ENCODE data around the gene EPS15.

EPS15 gene

GRCh38 chr1:51527144-51527543 is 8.1 kb upstream of the EPS15 start:
- H3K36me3 ChIP-seq = no peaks in the 10 kb centered on the region
- no peak for TF ChIP-seq Cebpa-rat (IDR thresholded peaks at IDR 0.05)
- no peak overlapping the region for H3K4me3 ChIP-seq
- no peak overlapping the region for H3K27ac ChIP-seq
- no peaks in the 10 kb centered on the region for H3K27me3 ChIP-seq
- H3K4me2 ChIP-seq = no peak overlapping the region
- H4K20me1 ChIP-seq = no peaks in the 10 kb centered on the region
- H3K9ac ChIP-seq = no peak overlapping the region
- no peaks in the 10 kb centered on the region for H3K4me1 ChIP-seq
- H3K9me3 ChIP-seq = no peaks in the 10 kb centered on the region

GRCh38 chr1:51526248-51526647 is 7.2 kb upstream of the EPS15 start:
- H3K36me3 ChIP-seq = no peaks in the 10 kb centered on the region
- no peak for TF ChIP-seq Cebpa-rat (IDR thresholded peaks at IDR 0.05)
- H3K9ac ChIP-seq = no peak overlapping the region
- H3K4me3 ChIP-seq = no peak overlapping the region
- no peak overlapping the region for H3K27ac ChIP-seq
- H3K9me3 ChIP-seq = no peaks in the 10 kb centered on the region
- no peaks in the 10 kb centered on the region for H3K4me1 ChIP-seq
- no peaks in the 10 kb centered on the region for H4K20me1 ChIP-seq
- H3K27me3 ChIP-seq = no peaks in the 10 kb centered on the region
- H3K4me2 ChIP-seq = no peak overlapping the region

- no peak overlapping the region for H3K4me2 ChIP-seq
- no peaks in the 10 kb centered on the region for H4K20me1 ChIP-seq
- no peak overlapping the region for H3K9ac ChIP-seq
- no peaks in the 10 kb centered on the region for H3K4me1 ChIP-seq
- H3K9me3 ChIP-seq = no peaks in the 10 kb centered on the region
- H3K4me3 ChIP-seq = no peak overlapping the region
- TF ChIP-seq Cebpa-rat (IDR thresholded peaks at IDR 0.05) = no peak
- no peak overlapping the region for H3K27ac ChIP-seq
- H3K36me3 ChIP-seq = no peaks in the 10 kb centered on the region
- H3K27me3 ChIP-seq = no peaks in the 10 kb centered on the region
Measured at GRCh38 chr1:51525295-51525694, 6.2 kb upstream of the EPS15 start.

GRCh38 chr1:51524817-51525216 is 5.8 kb upstream of the EPS15 start:
- H3K9me3 ChIP-seq = no peaks in the 10 kb centered on the region
- H3K27ac ChIP-seq = no peak overlapping the region
- H3K4me3 ChIP-seq = no peak overlapping the region
- no peaks in the 10 kb centered on the region for H3K4me1 ChIP-seq
- no peak overlapping the region for H3K9ac ChIP-seq
- no peak overlapping the region for H3K4me2 ChIP-seq
- H3K27me3 ChIP-seq = no peaks in the 10 kb centered on the region
- TF ChIP-seq Cebpa-rat (IDR thresholded peaks at IDR 0.05) = no peak
- no peaks in the 10 kb centered on the region for H3K36me3 ChIP-seq
- H4K20me1 ChIP-seq = no peaks in the 10 kb centered on the region

- Histone ChIP-seq H3K36me3 (no peaks in the 10 kb centered on the region), H3K4me1 (no peaks in the 10 kb centered on the region), H3K4me3 (no peak overlapping the region), H3K27me3 (no peaks in the 10 kb centered on the region), H3K9me3 (no peaks in the 10 kb centered on the region), H3K9ac (no peak overlapping the region), H3K4me2 (no peak overlapping the region), H4K20me1 (no peaks in the 10 kb centered on the region), H3K27ac (no peak overlapping the region)
- TF ChIP-seq Cebpa-rat (IDR thresholded peaks at IDR 0.05) = no peak
Measured at GRCh38 chr1:51523931-51524330, 4.9 kb upstream of the EPS15 start.

- Histone ChIP-seq H3K4me1 (peaks cover 23% of the 10 kb centered on the region), H3K4me3 (no peak overlapping the region), H3K9ac (no peak overlapping the region), H3K27me3 (no peaks in the 10 kb centered on the region), H3K27ac (no peak overlapping the region), H3K4me2 (no peak overlapping the region), H3K9me3 (no peaks in the 10 kb centered on the region), H4K20me1 (peaks cover 26% of the 10 kb centered on the region), H3K36me3 (no peaks in the 10 kb centered on the region)
- TF ChIP-seq Cebpa-rat (IDR thresholded peaks at IDR 0.05) = no peak
Measured at GRCh38 chr1:51520700-51521248, 1.7 kb upstream of the EPS15 start.

GRCh38 chr1:51519865-51520699 is 1.0 kb upstream of the EPS15 start:
- Histone ChIP-seq H3K9me3 (no peaks in the 10 kb centered on the region), H4K20me1 (peaks cover 33% of the 10 kb centered on the region), H3K27me3 (no peaks in the 10 kb centered on the region), H3K9ac (no peak overlapping the region), H3K4me2 (no peak overlapping the region), H3K4me3 (no peak overlapping the region), H3K4me1 (peaks cover 30% of the 10 kb centered on the region), H3K27ac (no peak overlapping the region), H3K36me3 (no peaks in the 10 kb centered on the region)
- no peak for TF ChIP-seq Cebpa-rat (IDR thresholded peaks at IDR 0.05)

- H3K4me2 ChIP-seq = peak overlapping the region; percentile 98
- H3K27ac ChIP-seq = peak overlapping the region; percentile 94
- H3K36me3 ChIP-seq = no peaks in the 10 kb centered on the region
- H3K9ac ChIP-seq = peak overlapping the region; percentile 94
- no peak for TF ChIP-seq Cebpa-rat (IDR thresholded peaks at IDR 0.05)
- H3K27me3 ChIP-seq = no peaks in the 10 kb centered on the region
- H4K20me1 ChIP-seq = peaks cover 48% of the 10 kb centered on the region
- peak overlapping the region; percentile 98 for H3K4me3 ChIP-seq
- H3K4me1 ChIP-seq = peaks cover 39% of the 10 kb centered on the region
- no peaks in the 10 kb centered on the region for H3K9me3 ChIP-seq
Measured at GRCh38 chr1:51518586-51519047, 449 bp downstream of the EPS15 start.

- H3K27ac ChIP-seq = peak overlapping the region; percentile 94
- peak overlapping the region; percentile 94 for H3K9ac ChIP-seq
- H4K20me1 ChIP-seq = peaks cover 53% of the 10 kb centered on the region
- TF ChIP-seq Cebpa-rat (IDR thresholded peaks at IDR 0.05) = no peak
- no peaks in the 10 kb centered on the region for H3K9me3 ChIP-seq
- H3K36me3 ChIP-seq = no peaks in the 10 kb centered on the region
- H3K4me1 ChIP-seq = peaks cover 39% of the 10 kb centered on the region
- no peaks in the 10 kb centered on the region for H3K27me3 ChIP-seq
- H3K4me3 ChIP-seq = peak overlapping the region; percentile 98
- peak overlapping the region; percentile 98 for H3K4me2 ChIP-seq
Measured at GRCh38 chr1:51518033-51518585, 957 bp downstream of the EPS15 start.

GRCh38 chr1:51517361-51518032 is 1.6 kb downstream of the EPS15 start:
- H3K27ac ChIP-seq = peak overlapping the region; percentile 94
- H3K4me1 ChIP-seq = peaks cover 45% of the 10 kb centered on the region
- no peaks in the 10 kb centered on the region for H3K9me3 ChIP-seq
- H3K4me3 ChIP-seq = peak overlapping the region; percentile 98
- peak overlapping the region; percentile 94 for H3K9ac ChIP-seq
- no peaks in the 10 kb centered on the region for H3K27me3 ChIP-seq
- H3K4me2 ChIP-seq = peak overlapping the region; percentile 98
- TF ChIP-seq Cebpa-rat (IDR thresholded peaks at IDR 0.05) = no peak
- H4K20me1 ChIP-seq = peaks cover 59% of the 10 kb centered on the region
- H3K36me3 ChIP-seq = no peaks in the 10 kb centered on the region
